NB4 (cell line): ENCODE results near the gene OAS1.

Experiments used
- CTCF ChIP-seq: IDR thresholded peaks from one replicate; pipeline ENCODE4 v1.5.1; 2012; ENCODE audit warnings: low read depth, low read length
- MAX ChIP-seq: IDR thresholded peaks from 2 replicates; pipeline ENCODE4 v1.6.1; 2011; ENCODE audit warnings: low read depth, low read length
- MYC ChIP-seq: IDR thresholded peaks from 2 replicates; pipeline ENCODE4 v1.6.1; 2011; ENCODE audit warnings: low read depth, low read length
- POLR2A ChIP-seq: IDR thresholded peaks from 2 replicates; pipeline ENCODE4 v1.6.1; 2011; ENCODE audit warnings: mild to moderate bottlenecking; ENCODE audit not compliant: insufficient read length; ENCODE audit errors: extremely low read depth

GRCh38 chr12:112879191-112879705 lies 27.5 kb upstream of the OAS1 start:
- no peak for TF ChIP-seq POLR2A
- no peak for TF ChIP-seq MYC
- no peak for TF ChIP-seq CTCF
- no peak for TF ChIP-seq MAX
